ENCODE data around the gene KTN1.

DNA sequence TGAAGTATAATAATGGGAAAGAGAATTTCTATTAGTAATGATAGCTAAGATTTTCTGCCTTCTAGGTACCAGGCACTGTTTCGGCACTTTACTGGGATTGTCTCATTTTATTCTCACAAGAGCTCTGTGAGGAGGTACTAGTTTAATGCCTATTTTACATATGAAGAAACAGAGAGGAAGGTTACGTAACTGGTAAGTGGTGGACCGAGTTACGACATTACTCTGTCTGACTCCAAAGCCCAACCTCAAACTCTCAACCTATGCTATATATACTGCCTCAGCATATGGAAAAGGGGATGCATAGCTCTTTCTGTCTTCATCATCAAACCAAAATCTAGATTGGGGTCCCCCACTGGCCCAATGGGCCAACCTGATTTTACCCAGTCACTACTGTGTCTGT, 133.5 kb downstream of the KTN1 start:
- TF ChIP-seq, protein P1, sequence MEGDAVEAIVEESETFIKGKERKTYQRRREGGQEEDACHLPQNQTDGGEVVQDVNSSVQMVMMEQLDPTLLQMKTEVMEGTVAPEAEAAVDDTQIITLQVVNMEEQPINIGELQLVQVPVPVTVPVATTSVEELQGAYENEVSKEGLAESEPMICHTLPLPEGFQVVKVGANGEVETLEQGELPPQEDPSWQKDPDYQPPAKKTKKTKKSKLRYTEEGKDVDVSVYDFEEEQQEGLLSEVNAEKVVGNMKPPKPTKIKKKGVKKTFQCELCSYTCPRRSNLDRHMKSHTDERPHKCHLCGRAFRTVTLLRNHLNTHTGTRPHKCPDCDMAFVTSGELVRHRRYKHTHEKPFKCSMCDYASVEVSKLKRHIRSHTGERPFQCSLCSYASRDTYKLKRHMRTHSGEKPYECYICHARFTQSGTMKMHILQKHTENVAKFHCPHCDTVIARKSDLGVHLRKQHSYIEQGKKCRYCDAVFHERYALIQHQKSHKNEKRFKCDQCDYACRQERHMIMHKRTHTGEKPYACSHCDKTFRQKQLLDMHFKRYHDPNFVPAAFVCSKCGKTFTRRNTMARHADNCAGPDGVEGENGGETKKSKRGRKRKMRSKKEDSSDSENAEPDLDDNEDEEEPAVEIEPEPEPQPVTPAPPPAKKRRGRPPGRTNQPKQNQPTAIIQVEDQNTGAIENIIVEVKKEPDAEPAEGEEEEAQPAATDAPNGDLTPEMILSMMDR (IDR thresholded peaks at IDR 0.05): no peak
- no peak for TF ChIP-seq EZH2 (IDR thresholded peaks at IDR 0.05)

Measured in neural progenitor cell (in vitro differentiated cells).